ENCODE measurements around the gene COL28A1. TPM values are rescaled to one million over a fixed set of nuclear protein-coding genes. Genes with fewer than 3 reads are reported as not detected.

The COL28A1 gene
- total RNA-seq, 1 donor, result 0.36 TPM

- Histone ChIP-seq H3K4me3 (ENCODE audit: insufficient read depth, low read length) (no peak overlapping the region), H2AFZ (ENCODE audit: low read length) (no peak overlapping the region), H3K27me3 (ENCODE audit: insufficient read depth, low read length) (no peaks in the 10 kb centered on the region), H4K20me1 (ENCODE audit: insufficient read depth, low read length) (peaks cover 5% of the 10 kb centered on the region), H3K4me1 (ENCODE audit: insufficient read depth, low read length) (peaks cover 7% of the 10 kb centered on the region), H3K36me3 (ENCODE audit: insufficient read depth, low read length) (no peaks in the 10 kb centered on the region), H3K27ac (ENCODE audit: low read depth, low read length) (no peak overlapping the region), H3K4me2 (ENCODE audit: insufficient read depth, low read length) (no peak overlapping the region), H3K9me3 (ENCODE audit: low read depth, low read length) (no peaks in the 10 kb centered on the region), H3K79me2 (ENCODE audit: insufficient read depth, low read length) (peaks cover 93% of the 10 kb centered on the region)
- no peak for TF ChIP-seq CTCF (IDR thresholded peaks at IDR 0.05; ENCODE audit: extremely low read depth, low read depth, low read length)
- DNase-seq (ENCODE audit: insufficient read length, low spot score, missing footprints), result no peak
Measured at GRCh38 chr7:7573701-7574100, 38.0 kb upstream of the COL28A1 start.

GRCh38 chr7:7570584-7570983 is 34.9 kb upstream of the COL28A1 start:
- DNase-seq (ENCODE audit: insufficient read length, low spot score, missing footprints), result no peak
- H4K20me1 ChIP-seq (ENCODE audit: insufficient read depth, low read length), result peaks cover 13% of the 10 kb centered on the region
- peaks cover 83% of the 10 kb centered on the region for H3K79me2 ChIP-seq (ENCODE audit: insufficient read depth, low read length)
- no peaks in the 10 kb centered on the region for H3K9me3 ChIP-seq (ENCODE audit: low read depth, low read length)
- H3K4me3 ChIP-seq (ENCODE audit: insufficient read depth, low read length), result no peak overlapping the region
- H3K4me2 ChIP-seq (ENCODE audit: insufficient read depth, low read length), result no peak overlapping the region
- no peaks in the 10 kb centered on the region for H3K27me3 ChIP-seq (ENCODE audit: insufficient read depth, low read length)
- H2AFZ ChIP-seq (ENCODE audit: low read length), result no peak overlapping the region
- H3K4me1 ChIP-seq (ENCODE audit: insufficient read depth, low read length), result peaks cover 16% of the 10 kb centered on the region
- H3K36me3 ChIP-seq (ENCODE audit: insufficient read depth, low read length), result no peaks in the 10 kb centered on the region
- TF ChIP-seq CTCF (IDR thresholded peaks at IDR 0.05; ENCODE audit: extremely low read depth, low read depth, low read length), result no peak
- no peak overlapping the region for H3K27ac ChIP-seq (ENCODE audit: low read depth, low read length)

GRCh38 chr7:7569615-7570014 is 33.9 kb upstream of the COL28A1 start:
- H3K27ac ChIP-seq (ENCODE audit: low read depth, low read length), result no peak overlapping the region

GRCh38 chr7:7569081-7569527 is 33.4 kb upstream of the COL28A1 start:
- H3K27me3 ChIP-seq (ENCODE audit: insufficient read depth, low read length), result no peaks in the 10 kb centered on the region
- peaks cover 70% of the 10 kb centered on the region for H3K79me2 ChIP-seq (ENCODE audit: insufficient read depth, low read length)

More at GRCh38 chr7:7569615-7570014, 33.9 kb upstream of the COL28A1 start:
- no peak for TF ChIP-seq CTCF (IDR thresholded peaks at IDR 0.05; ENCODE audit: extremely low read depth, low read depth, low read length)
- H3K79me2 ChIP-seq (ENCODE audit: insufficient read depth, low read length), result peaks cover 75% of the 10 kb centered on the region
- DNase-seq (ENCODE audit: insufficient read length, low spot score, missing footprints), result no peak
- no peak overlapping the region for H3K4me3 ChIP-seq (ENCODE audit: insufficient read depth, low read length)
- H3K4me1 ChIP-seq (ENCODE audit: insufficient read depth, low read length), result peaks cover 20% of the 10 kb centered on the region
- H3K4me2 ChIP-seq (ENCODE audit: insufficient read depth, low read length), result peak overlapping the region; percentile 76
- H3K27me3 ChIP-seq (ENCODE audit: insufficient read depth, low read length), result no peaks in the 10 kb centered on the region
- H3K36me3 ChIP-seq (ENCODE audit: insufficient read depth, low read length), result no peaks in the 10 kb centered on the region
- no peaks in the 10 kb centered on the region for H3K9me3 ChIP-seq (ENCODE audit: low read depth, low read length)
- H4K20me1 ChIP-seq (ENCODE audit: insufficient read depth, low read length), result peaks cover 13% of the 10 kb centered on the region
- no peak overlapping the region for H2AFZ ChIP-seq (ENCODE audit: low read length)

More at GRCh38 chr7:7569081-7569527, 33.4 kb upstream of the COL28A1 start:
- H4K20me1 ChIP-seq (ENCODE audit: insufficient read depth, low read length), result peaks cover 13% of the 10 kb centered on the region
- no peak for TF ChIP-seq CTCF (IDR thresholded peaks at IDR 0.05; ENCODE audit: extremely low read depth, low read depth, low read length)
- H3K9me3 ChIP-seq (ENCODE audit: low read depth, low read length), result no peaks in the 10 kb centered on the region
- H3K36me3 ChIP-seq (ENCODE audit: insufficient read depth, low read length), result no peaks in the 10 kb centered on the region
- H3K27ac ChIP-seq (ENCODE audit: low read depth, low read length), result no peak overlapping the region
- no peak overlapping the region for H2AFZ ChIP-seq (ENCODE audit: low read length)
- H3K4me2 ChIP-seq (ENCODE audit: insufficient read depth, low read length), result peak overlapping the region; percentile 76
- peak overlapping the region; percentile 85 for H3K4me3 ChIP-seq (ENCODE audit: insufficient read depth, low read length)
- peaks cover 25% of the 10 kb centered on the region for H3K4me1 ChIP-seq (ENCODE audit: insufficient read depth, low read length)
- DNase-seq (ENCODE audit: insufficient read length, low spot score, missing footprints), result peak; percentile 66
